ENCODE results near the gene FASTKD3. TPM values are rescaled to one million over a fixed set of nuclear protein-coding genes. Genes with fewer than 3 reads are reported as not detected.

Gene FASTKD3
- total RNA-seq, 1 experiment from 2014 or later, result 9.9 TPM

GRCh38 chr5:7845557-7845956 is 23.3 kb downstream of the FASTKD3 start:
- Histone ChIP-seq H3K4me3 (ENCODE audit: low read depth in 2 of 2, low read length in 2 of 2) (no peak overlapping the region), H3K4me1 (ENCODE audit: control insufficient read depth, insufficient read depth, low read length) (no peaks in the 10 kb centered on the region), H3K27me3 (ENCODE audit: control insufficient read depth, insufficient read depth, low read length) (peaks cover 7% of the 10 kb centered on the region; the same call in 1 of the 2 replicates), H3K9me3 (ENCODE audit: control insufficient read depth, insufficient read depth, low read depth, low read length) (no peaks in the 10 kb centered on the region), H3K36me3 (ENCODE audit: control insufficient read depth, insufficient read depth, low read length) (no peaks in the 10 kb centered on the region), H3K27ac (ENCODE audit: low read length) (no peak overlapping the region)
- TF ChIP-seq REST (IDR thresholded peaks at IDR 0.05; ENCODE audit: insufficient read depth in 1 of 2, low read depth in 2 of 2, low read length in 1 of 2), result no peak
- TF ChIP-seq CTCF (IDR thresholded peaks at IDR 0.05), result no peak
- no peak for TF ChIP-seq SIN3A (IDR thresholded peaks at IDR 0.05; ENCODE audit: borderline replicate concordance, insufficient read depth, low read depth, low read length)
- no peak for TF ChIP-seq POLR2AphosphoS5 (IDR thresholded peaks at IDR 0.05; ENCODE audit: low read depth, low read length)
- TF ChIP-seq TCF7L2 (IDR thresholded peaks at IDR 0.05; ENCODE audit: low read depth, low read length), result no peak
- CTCF ChIA-PET, result interaction anchor here (0.6 kb wide), 1 partner anchor 47 kb away, joined by 4 read pairs; no protein-coding TSS in a partner anchor
- in situ Hi-C loops (cut with HindIII; ENCODE audit: low pct_unique_long_range_greater_than_20kb, low sequenced_read_pairs), result no loop called here
- intact Hi-C loops (cut with micrococcal nuclease; ENCODE audit: unreplicated experiment), result no loop called here
- DNase-seq (ENCODE audit: low read depth, low spot score) (no peak), ATAC-seq (no peak)
- BruUV-seq (replicated peaks), result no TSS peak
- POLR2A ChIA-PET, result interaction anchor here (0.6 kb wide), 1 partner anchor 902 kb away, joined by 3 read pairs; no protein-coding TSS in a partner anchor

GRCh38 chr5:7844901-7845300 is 23.9 kb downstream of the FASTKD3 start:
- no peak overlapping the region for H3K27ac ChIP-seq (ENCODE audit: low read length)
- in situ Hi-C loops (cut with HindIII; ENCODE audit: low pct_unique_long_range_greater_than_20kb, low sequenced_read_pairs) (no loop called here), intact Hi-C loops (cut with micrococcal nuclease; ENCODE audit: unreplicated experiment) (no loop called here)
- ChIA-PET POLR2A (interaction anchor here (0.6 kb wide), 1 partner anchor 421 kb away, joined by 3 read pairs; no protein-coding TSS in a partner anchor), CTCF (no interaction called here)
- H3K4me1 ChIP-seq (ENCODE audit: control insufficient read depth, insufficient read depth, low read length), result no peaks in the 10 kb centered on the region
- TF ChIP-seq SIN3A (IDR thresholded peaks at IDR 0.05; ENCODE audit: borderline replicate concordance, insufficient read depth, low read depth, low read length) (no peak), TCF7L2 (IDR thresholded peaks at IDR 0.05; ENCODE audit: low read depth, low read length) (no peak), REST (IDR thresholded peaks at IDR 0.05; ENCODE audit: insufficient read depth in 1 of 2, low read depth in 2 of 2, low read length in 1 of 2) (no peak), POLR2AphosphoS5 (IDR thresholded peaks at IDR 0.05; ENCODE audit: low read depth, low read length) (no peak), CTCF (IDR thresholded peaks at IDR 0.05) (no peak)
- BruUV-seq (replicated peaks), result no TSS peak
- H3K36me3 ChIP-seq (ENCODE audit: control insufficient read depth, insufficient read depth, low read length), result no peaks in the 10 kb centered on the region
- peaks cover 7% of the 10 kb centered on the region; the same call in 1 of the 2 replicates for H3K27me3 ChIP-seq (ENCODE audit: control insufficient read depth, insufficient read depth, low read length)
- ATAC-seq, result no peak
- no peak for DNase-seq (ENCODE audit: low read depth, low spot score)
- no peak overlapping the region for H3K4me3 ChIP-seq (ENCODE audit: low read depth in 2 of 2, low read length in 2 of 2)
- no peaks in the 10 kb centered on the region for H3K9me3 ChIP-seq (ENCODE audit: control insufficient read depth, insufficient read depth, low read depth, low read length)

Data from Panc1 (cell line).